HG03039 (cell line): ENCODE data around the gene PAK5.

Experiments
- ATAC-seq: cut with Tn5 transposase; IDR thresholded peaks from one replicate; pipeline ENCODE4 v1.9.1; 2021; ENCODE audit warnings: mild to moderate bottlenecking, moderate library complexity; ENCODE audit not compliant: unreplicated experiment

PAK5 gene

DNA sequence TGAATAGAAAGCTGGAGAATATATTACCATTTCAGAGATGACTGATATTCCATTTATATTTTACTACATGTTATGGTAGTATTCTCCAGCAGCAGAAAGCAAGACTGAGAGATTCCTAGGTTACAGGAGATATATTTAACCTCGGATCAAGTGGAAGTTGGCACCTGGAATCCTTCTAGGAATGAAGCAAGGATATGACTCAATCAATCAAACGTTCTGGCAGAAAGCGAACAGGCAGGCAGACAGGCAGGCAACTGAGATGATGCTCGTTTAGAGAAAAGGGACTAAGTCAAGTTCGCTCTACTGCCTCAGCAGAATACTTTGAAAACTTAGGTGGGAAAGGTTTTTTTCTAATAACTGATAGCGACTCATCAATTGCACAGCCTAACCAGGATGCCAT is 46.2 kb downstream of the PAK5 start:
- ATAC-seq, result no peak

DNA sequence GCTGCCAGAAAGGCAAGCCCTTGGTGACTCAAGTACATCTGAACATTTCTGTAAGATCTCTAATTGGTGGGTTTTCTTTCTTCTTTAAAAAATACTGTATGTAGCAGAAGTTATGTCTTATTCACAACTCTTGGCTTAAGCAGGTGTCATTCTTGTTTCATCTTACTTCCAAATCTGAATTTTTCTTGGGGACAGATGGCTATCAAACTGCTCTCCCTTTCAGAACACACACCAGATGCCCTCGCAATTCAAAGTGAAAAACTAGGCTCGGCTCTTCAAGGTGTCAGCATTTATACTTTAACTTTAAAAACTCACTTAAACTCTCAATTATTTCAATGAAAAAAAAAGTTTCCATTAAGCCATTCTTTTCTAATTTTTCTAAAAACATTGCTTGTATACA is 49.7 kb downstream of the PAK5 start:
- ATAC-seq, result no peak

DNA sequence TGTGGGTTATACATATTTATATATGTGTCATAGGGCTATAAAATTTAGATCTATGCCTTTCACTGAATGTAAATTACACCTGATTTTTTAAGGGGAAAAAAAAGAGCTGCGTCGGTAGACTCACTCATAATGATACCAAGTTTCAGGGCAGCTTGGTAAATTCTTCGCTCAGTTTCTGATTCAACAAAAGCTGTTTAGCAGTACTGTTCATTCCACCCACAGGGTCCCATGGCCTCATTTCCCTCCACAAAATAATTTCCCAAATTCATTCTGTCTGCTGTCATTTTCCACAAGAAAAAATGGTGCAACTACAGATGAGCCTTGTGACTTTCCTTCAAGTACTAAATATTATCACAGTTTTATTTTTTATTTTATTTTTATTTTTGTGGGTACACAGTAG is 63.7 kb downstream of the PAK5 start:
- ATAC-seq, result no peak

DNA sequence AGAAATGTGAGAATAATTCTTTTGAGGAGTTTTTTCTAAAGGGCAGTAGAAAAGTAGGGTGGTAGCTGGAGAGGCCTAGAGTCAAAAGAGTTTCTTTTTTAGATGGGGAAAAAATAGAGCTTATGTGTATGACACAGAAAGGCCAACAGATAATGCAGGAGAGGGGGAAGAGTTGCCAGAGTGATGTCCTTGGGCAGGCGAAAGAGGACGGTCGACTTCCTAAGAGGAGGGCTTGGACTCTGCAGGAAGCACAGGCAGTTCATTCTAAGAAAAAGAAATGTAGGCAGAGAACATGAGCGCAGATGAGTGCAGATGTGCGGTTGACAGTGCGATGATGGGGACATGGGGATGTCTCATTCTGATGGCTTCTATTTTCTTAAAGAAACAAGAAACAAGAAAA is 68.9 kb downstream of the PAK5 start:
- ATAC-seq, result no peak

DNA sequence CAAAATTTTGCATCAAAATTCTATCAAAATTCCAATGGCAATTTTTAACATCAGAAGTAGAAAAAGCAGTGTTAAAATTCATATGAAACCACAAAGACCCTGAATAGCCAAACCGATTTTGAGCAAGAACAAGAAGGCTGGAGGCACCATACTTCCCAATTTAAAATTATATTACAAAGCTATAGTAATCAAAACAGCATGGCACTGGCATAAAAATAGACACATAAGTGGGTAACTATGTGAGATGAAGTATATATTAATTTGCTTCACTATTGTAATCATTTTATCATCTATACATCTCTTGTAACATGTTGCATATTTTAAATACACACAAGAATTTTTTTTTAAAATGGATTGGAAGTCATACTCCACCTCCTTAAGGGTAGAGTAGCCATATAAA is 77.4 kb downstream of the PAK5 start:
- ATAC-seq, result no peak

DNA sequence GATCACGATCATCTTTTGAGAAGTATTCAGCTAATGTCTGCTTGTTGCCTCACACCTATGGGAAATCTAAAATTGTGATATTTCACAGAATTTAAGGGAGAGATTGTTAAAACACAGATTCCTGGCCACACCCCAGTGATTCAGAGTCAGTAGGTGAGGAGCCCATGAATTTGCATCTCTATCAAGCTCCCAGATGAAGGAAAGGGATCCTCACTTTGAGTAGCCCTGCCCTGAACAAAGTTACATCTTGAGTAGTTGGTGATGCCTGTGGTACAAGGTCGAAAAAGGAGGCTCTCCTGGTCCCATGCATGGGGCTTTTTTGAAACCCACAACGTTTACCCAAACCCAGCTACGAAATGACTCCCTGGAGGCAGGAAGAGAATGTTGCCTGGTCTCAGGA is 79.5 kb downstream of the PAK5 start:
- no peak for ATAC-seq

DNA sequence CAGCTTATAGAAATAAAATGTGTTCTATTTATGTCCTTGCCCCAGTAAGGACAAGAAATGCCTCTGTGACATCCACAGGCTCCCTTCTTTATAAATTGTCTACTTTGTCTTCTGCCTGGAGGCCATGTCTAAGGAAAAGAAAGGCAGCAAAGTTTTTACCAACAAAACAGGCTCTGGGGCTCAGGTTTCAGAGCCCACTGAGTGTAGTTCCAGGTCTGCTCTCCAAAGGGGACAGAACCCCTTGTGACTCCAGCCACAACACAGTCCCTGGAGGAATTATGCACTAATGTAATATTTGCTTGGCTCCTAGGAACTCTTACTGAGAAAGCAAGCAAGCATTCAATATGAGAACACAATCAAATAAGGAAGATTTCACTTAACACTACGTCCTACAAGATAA is 80.1 kb downstream of the PAK5 start:
- ATAC-seq, result no peak

DNA sequence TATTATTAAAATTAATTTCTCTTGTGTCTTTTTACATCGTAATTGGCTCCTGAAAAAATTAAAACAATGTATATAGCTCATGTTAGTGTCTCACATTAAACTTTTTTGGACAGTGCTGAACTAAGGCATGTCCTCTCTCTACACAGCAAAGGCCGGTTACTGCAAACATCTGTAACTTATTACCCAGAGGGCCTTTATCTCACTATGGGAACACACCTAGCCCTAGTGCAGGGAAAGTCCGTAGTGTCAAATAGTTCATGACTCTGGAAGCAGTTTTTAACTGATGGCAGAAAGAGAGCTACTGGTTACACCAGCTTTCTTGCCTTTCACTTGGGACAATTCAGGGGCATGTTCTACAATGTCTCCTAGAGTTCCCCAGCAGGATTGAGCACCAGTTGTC is 82.2 kb downstream of the PAK5 start:
- no peak for ATAC-seq

DNA sequence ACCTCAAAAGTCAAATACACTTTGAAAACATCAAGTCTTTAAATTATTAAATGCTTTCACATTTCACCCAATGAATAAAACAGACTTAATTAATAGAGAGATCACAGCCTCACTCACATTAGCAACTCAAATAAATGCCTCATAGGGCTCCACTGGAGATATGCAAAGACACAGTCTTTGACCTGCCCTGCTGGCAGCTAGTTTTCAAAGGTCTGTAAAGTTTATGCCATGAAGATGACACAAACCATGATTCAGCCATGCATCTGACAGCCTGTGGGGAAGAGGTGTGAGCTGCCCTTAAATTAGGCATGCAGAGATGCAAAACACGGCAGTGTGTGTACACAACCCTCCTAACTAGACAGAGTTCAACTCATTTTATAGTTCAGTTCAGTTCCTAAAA is 83.6 kb downstream of the PAK5 start:
- ATAC-seq, result no peak

DNA sequence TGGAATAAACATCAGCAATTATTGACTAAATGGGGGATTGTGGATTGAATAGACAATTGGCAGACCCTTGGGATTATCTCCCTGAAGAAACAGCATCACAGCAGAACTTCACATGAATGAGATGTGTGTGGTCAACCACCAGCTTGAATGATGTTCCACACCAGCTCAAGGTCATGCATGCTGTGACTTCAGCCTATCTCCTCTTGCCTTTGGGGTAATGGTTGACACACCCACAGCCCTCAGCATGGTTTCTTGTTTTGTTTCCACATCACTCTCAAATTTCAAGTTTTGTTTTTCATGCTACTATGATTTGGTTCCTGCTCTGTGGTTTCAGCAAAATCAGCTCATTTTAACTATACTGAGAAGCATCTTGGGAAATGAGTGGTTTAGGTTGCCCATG is 94.3 kb downstream of the PAK5 start:
- no peak for ATAC-seq

DNA sequence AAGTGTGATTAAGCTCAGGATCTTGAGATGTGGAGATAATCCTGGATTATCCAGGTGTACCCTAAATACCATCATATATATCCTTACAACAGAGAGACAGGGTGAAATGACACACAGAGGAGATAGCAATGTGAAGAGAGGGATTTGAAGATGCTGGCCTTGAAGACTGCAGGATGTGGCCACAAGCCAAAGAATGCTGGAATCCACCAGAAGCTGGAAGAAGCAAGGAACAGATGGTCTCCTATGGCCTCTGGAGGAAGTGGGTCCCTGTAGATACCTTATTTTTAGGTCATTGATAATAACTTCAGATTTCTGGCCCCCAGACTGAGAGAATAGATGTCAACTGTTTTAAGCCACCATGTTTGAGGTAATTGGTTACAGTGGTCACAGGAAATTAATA is 95.0 kb downstream of the PAK5 start:
- ATAC-seq, result no peak

DNA sequence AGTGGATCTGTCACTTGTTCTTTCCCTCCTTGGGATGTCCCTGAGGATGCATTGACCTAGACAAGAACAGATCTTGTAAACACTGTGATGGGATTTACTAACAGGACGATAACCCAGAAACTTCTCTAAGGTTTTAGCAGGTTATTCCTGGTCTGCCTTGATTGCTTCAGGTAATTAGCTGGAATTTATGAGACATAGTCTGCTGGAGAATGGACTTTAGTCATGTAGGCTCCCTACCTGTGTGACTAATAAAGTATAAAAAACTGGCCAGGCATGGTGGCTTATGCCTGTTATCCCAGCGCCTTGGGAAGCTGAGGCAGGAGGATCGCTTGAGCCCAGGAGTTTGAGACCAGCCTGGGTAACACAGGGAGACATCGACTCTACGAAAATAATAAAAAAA is 96.1 kb downstream of the PAK5 start:
- no peak for ATAC-seq

DNA sequence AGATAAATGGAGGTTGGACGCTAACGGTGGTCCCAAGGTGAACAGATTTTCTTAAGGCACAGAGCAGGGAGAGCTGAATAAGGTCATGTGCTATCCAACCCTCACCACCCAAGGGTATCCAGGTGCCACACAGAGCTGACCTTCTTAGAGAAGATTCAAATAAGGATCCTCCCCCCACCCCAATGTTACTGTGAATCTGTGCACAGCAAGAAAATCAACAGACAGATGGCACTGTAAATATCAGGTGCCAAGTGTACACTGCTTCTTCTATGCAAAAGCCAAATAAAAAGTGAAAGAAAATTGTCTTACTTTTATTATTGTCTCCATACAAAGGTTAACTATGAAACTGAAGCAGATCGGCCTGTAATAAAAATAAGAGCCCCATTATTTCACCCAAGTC is 96.9 kb downstream of the PAK5 start:
- ATAC-seq, result no peak

DNA sequence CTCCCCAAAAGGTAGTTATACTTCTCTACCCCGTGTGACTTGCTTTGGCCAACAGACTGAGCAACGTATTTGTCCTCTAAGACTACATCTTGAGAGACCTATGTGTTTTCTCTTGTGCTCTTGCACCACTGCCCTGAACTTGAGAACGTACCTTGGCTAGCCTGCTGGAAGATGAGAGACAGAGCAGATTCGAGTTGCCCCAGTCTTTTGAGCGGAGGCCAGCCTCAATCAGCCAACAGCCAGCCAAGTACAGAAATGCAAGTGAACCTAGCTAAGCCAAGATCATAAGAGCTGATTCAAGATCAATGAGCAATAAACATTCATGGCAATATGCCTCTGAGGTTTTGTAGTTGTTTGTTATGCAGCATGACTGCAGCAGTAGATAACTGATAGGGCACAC is 98.4 kb downstream of the PAK5 start:
- no peak for ATAC-seq

DNA sequence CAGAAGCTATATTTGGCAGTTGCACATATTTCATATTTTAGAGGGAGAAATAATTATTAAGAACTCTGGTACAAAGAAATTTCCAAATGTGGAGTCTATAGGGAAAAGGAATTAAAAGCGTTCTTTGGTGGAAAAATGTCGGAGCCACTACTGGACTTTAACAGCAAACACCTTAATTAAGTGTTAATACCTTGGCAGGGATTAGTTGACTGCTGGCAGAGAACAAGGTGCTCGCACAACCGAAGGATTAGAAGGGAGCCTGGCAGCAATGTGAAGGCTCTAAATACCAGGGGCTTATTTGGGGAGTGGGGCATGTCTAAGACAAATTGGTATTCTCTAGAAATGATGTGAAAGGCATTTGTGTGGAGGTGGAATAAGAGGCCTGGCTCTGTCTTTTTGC is 98.9 kb downstream of the PAK5 start:
- ATAC-seq, result no peak

DNA sequence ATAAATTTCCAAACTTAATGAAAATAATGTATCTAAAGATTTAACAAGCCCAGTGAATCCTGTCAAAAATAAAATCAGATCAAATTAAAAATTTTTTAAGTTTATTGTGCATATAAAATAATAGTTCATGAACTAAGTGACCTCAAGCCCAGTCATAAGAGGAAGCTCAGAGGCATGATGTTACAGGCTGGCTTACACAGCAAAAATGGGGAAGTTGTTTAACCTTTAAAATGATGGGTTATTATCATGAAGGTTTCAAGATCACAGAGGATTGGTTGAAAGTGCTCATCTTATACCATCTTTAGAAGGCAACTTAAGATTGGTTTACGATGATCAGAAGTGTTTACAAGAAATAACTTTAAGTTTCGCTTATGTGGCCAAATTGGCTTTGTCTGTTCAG is 102.5 kb downstream of the PAK5 start:
- no peak for ATAC-seq

DNA sequence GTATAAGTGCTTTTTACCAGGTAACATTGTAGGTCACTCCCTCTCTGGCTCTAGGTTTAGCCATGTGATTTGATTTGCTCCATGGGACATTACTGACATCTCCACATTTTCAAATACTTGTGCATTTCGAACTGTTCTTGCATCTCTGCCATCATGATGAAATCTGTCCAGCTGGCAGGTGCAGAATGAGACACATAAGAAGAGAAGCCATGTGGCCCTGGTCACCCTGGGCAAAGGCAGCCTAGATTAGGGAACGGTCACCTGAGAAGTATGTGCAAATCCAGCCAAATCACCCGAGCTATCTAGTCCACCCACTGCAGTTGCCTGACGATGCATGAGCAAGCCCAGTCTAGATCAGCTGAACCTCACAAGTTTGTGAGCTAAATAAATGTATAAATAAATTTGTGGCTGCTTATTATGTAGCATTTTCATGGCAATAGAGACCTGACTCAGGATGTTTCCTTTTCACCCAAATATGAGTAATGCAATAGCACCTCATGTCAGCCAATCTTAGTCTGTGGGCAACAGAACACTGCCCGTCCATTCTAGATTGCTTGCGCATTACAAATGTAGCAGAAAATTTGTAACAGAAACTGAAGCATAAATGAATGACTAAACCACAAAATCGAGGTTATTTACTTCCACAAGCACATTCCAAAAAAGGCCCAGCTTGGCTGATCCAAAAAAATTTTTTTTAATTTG is 115.2 kb downstream of the PAK5 start:
- no peak for ATAC-seq

DNA sequence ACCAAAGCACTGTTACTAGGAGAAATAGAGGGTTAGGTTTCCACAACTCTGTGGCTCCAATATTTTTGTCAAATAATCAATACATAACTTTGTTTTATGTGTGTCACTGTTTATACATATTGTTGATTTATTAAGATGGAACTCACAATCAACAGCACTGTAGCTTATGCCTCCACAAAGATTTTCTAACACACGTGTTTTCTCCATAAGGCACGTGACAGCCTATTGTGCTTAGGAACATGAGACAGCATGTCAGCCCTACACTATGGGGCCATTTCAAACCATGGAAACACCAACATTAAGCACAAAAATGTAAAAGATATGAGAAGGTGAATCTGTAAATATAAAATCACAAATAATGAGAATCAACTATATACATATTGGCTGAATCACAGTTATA is 127.0 kb downstream of the PAK5 start:
- ATAC-seq, result no peak

DNA sequence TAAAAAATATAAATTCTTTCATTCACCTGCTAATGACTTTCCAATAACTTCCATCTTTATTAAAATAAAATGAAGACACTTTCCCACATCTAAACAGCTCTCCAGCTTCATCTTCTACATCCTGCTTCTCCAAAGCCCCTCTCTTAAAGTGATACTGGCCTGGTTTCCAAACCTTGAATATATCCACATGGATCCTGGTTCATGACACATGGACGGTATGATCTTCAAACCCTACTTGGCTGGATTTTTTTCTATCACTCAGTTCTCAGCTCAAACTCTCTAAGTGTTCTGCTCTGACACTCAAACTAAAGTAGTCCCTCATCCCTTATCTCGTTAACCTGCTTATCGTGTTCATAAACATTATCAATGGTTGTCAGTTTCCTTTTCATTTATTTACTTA is 128.2 kb downstream of the PAK5 start:
- no peak for ATAC-seq

DNA sequence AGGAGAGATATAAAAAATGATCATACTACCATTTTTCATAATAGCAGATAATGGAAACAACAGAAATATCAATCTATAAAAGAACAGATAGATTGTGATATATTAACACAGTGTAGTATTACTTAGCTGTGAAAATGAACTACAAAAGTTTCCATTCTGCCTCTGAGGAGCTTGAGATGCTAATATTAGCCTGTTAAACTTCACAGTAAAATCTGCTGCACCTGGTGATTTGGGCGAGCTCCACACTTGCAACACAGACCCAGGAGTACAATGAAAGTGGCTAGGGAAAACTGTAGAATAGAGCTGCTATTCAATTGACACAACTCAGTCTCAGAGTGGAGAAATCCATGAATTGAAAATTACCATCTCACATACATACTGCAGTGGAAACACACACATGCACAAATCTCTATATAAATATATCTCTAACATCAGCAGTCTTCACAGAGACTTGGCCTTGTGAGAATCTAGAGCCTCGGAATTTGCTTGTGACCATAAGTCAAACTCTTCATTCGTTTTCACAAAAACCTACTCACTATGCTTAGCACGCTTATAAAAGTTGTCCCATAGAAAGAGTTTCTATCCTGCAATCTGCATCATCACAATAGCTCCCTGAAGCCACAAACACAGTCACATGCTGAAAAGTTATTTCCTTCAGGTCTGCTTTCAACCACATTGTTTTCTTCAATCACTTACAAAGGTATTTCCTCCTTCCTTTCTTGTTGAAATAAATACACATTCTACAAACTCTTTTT is 133.0 kb downstream of the PAK5 start:
- ATAC-seq, result no peak

DNA sequence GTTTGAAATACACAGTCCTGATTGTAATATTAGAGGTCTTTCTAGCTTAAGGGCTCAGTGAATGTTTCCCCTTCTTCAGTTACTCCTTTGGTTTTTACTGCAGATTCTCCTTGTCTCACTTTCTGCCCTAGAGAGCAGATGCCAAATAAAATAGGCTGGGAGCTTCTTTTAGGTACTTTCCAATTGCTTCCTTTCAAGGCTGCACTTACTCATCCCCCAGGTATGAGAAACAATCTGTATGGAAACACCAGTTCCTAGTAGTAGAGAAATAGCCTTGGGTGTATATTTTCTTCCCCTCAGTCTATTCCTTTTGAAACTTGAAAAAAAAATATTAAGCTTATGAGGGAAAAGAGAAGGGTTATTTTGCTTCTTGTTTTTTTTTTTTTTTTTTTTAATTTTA is 139.7 kb downstream of the PAK5 start:
- no peak for ATAC-seq

DNA sequence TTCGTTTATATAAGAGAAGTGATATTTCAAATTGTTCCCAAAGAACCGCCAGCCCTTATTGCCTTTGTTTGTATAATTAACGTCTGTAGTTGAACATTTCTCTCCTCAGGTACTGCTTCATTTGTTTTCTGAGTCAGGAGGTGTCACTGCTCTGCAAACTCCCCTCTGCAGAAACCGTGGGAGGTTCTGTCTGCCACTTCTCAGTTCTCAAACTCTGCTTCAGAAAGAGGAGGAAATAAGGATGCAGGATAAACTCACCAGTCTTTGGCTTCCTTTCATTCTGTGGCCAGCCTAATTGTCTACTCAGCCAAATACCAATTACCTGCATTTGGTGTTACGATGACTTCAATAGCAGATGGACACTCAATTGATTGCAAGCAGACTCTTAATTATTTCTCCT is 149.8 kb downstream of the PAK5 start:
- ATAC-seq, result no peak

DNA sequence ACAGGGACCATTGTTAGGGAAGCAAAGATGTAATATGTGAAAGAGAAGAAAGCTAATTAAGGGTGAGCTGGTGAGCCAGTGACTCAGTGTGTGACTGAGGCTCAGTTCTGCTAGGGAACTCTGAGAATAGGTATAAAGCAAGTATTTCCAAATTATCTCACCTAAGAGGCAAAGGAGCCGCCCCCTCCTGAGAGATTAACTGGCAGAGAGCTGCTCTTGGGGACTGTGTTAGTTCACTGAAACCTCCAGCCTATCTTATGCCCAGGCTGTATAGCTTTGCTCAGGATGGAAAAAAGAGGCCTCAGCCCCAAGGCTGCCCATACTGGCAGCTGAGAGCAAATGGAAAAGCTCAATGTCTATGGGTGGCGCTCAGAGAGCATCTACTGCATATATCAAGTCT is 152.0 kb downstream of the PAK5 start:
- ATAC-seq, result no peak
